LNCaP clone FGC (cell line): Measurements from ENCODE around the gene PRKD2.

Experiments
- DNase-seq: peaks from one replicate; pipeline ENCODE4 v3.0.0-alpha.2; 2011; ENCODE audit warnings: low read depth
- H3K4me3 ChIP-seq: 2 replicates; pipeline ENCODE4 v1.5.1; 2011; ENCODE audit warnings: mild to moderate bottlenecking, low read depth, low read length, control low read depth
- CTCF ChIP-seq: IDR thresholded peaks from 2 replicates; pipeline ENCODE4 v1.5.1; 2012; ENCODE audit warnings: mild to moderate bottlenecking; ENCODE audit not compliant: control insufficient read depth, insufficient read depth; ENCODE audit errors: extremely low read depth

The PRKD2 gene

GRCh38 chr19:46728208-46728607 is 11.3 kb upstream of the PRKD2 start:
- TF ChIP-seq CTCF, result no peak
- H3K4me3 ChIP-seq, result no peak overlapping the region
- DNase-seq, result no peak

- DNase-seq, result no peak
- H3K4me3 ChIP-seq, result no peak overlapping the region
- no peak for TF ChIP-seq CTCF
These were observed 10.8 kb upstream of the PRKD2 start for GRCh38 chr19:46727757-46728156.

- H3K4me3 ChIP-seq, result no peak overlapping the region
- no peak for DNase-seq
- TF ChIP-seq CTCF, result no peak
These were observed 10.1 kb upstream of the PRKD2 start for GRCh38 chr19:46726971-46727501.

GRCh38 chr19:46726551-46726950 is 9.6 kb upstream of the PRKD2 start:
- no peak for DNase-seq
- H3K4me3 ChIP-seq, result no peak overlapping the region
- TF ChIP-seq CTCF, result no peak

- DNase-seq, result no peak
- H3K4me3 ChIP-seq, result no peak overlapping the region
- no peak for TF ChIP-seq CTCF
These were observed 9.0 kb upstream of the PRKD2 start for GRCh38 chr19:46725859-46726393.

GRCh38 chr19:46725036-46725820 is 8.3 kb upstream of the PRKD2 start:
- DNase-seq, result no peak
- no peak overlapping the region for H3K4me3 ChIP-seq
- no peak for TF ChIP-seq CTCF
